ENCODE data around the gene UXS1. TPM values are rescaled to one million over a fixed set of nuclear protein-coding genes. Genes with fewer than 3 reads are reported as not detected.

Gene UXS1
- total RNA-seq, 1 donor from 2014 or later: 49.2 TPM

DNA sequence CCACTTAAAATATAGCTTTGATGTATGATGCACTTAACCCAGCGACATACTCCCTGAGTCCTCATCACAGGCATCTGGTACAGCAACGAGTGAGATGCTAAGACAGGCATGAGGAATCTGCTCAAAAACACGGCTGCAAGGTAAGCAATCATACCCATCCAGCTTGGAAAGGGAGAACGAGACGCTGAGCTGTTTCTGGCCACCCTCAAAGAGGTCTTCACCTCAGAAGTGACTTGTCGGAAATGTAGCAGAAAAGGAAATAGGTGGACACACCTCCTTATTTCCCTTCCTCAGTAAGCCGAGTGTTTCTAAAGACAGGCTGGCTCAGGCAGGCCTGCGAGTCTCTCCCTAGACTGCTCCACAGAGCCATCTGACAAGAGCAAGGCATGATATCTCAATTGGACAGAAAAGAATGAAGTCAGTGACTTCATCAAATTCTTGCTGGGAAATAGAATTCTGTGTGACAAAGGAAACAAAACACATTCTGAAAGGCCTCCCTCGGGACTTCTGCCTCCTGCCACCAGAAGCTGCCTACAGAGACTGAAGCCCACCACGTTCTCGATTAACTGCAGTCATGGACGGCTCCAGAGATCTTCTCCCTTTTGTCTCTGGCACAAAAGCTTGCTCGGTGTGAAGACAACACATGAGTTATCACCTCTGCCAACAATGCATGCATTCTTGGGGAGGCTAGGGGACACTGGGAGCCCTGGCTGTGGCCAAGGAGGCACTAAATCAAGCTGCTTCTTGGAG is 84.3 kb downstream of the UXS1 start:
- TF ChIP-seq, protein P1, sequence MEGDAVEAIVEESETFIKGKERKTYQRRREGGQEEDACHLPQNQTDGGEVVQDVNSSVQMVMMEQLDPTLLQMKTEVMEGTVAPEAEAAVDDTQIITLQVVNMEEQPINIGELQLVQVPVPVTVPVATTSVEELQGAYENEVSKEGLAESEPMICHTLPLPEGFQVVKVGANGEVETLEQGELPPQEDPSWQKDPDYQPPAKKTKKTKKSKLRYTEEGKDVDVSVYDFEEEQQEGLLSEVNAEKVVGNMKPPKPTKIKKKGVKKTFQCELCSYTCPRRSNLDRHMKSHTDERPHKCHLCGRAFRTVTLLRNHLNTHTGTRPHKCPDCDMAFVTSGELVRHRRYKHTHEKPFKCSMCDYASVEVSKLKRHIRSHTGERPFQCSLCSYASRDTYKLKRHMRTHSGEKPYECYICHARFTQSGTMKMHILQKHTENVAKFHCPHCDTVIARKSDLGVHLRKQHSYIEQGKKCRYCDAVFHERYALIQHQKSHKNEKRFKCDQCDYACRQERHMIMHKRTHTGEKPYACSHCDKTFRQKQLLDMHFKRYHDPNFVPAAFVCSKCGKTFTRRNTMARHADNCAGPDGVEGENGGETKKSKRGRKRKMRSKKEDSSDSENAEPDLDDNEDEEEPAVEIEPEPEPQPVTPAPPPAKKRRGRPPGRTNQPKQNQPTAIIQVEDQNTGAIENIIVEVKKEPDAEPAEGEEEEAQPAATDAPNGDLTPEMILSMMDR (IDR thresholded peaks at IDR 0.05; ENCODE audit: insufficient read depth, low read depth, low read length): no peak
- no peak for TF ChIP-seq EZH2 (IDR thresholded peaks at IDR 0.05; ENCODE audit: insufficient read depth, low read length)
- no peak for DNase-seq (ENCODE audit: low read depth)
- Histone ChIP-seq H3K36me3 (ENCODE audit: insufficient read depth, low read length) (no peaks in the 10 kb centered on the region), H3K4me1 (ENCODE audit: insufficient read depth, low read length) (peaks cover 1% of the 10 kb centered on the region), H4K20me1 (ENCODE audit: insufficient read depth, low read length) (peaks cover 7% of the 10 kb centered on the region), H3K9me3 (ENCODE audit: insufficient read depth, low read depth, low read length) (no peaks in the 10 kb centered on the region), H3K27me3 (ENCODE audit: insufficient read depth, low read length) (no peaks in the 10 kb centered on the region), H2AFZ (ENCODE audit: low read depth, low read length) (no peak overlapping the region), H3K9ac (ENCODE audit: low read length) (no peak overlapping the region), H3K4me2 (ENCODE audit: low read length) (no peak overlapping the region), H3K4me3 (ENCODE audit: insufficient read depth, low read depth, low read length) (no peak overlapping the region), H3K27ac (ENCODE audit: low read depth, low read length) (no peak overlapping the region), H3K79me2 (ENCODE audit: insufficient read depth, low read length) (no peaks in the 10 kb centered on the region)
- Mint-ChIP-seq H3K27ac (ENCODE audit: unreplicated experiment) (no peak overlapping the region), H3K9me3 (ENCODE audit: unreplicated experiment) (no peaks in the 10 kb centered on the region), H3K4me3 (ENCODE audit: unreplicated experiment) (no peak overlapping the region), H3K27me3 (ENCODE audit: low read depth, unreplicated experiment) (no peaks in the 10 kb centered on the region), H3K36me3 (ENCODE audit: low read depth, unreplicated experiment) (peaks cover 19% of the 10 kb centered on the region), H3K4me1 (ENCODE audit: low read depth, unreplicated experiment) (peaks cover 8% of the 10 kb centered on the region)
- no peak for FAIRE-seq

DNA sequence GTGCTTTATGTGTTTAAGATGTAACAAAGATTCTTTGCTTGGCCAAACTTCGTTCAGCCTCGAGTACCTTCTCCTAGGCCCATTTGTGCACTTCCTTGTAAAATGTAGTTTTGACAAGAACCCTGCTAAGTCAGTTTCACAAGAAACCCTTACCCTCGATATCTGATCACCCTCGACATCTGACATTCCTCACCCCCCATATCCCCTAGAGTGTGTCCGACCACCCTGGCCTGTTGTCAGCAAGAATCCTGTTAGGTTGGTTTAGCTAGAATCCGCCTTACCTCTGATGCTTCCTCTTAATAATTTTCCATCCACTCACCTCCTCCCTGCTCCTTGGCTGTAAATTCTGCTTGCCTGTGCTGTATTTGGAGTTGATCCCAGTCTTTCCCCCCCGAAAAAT is 85.3 kb downstream of the UXS1 start:
- H3K4me1 Mint-ChIP-seq (ENCODE audit: low read depth, unreplicated experiment): peaks cover 5% of the 10 kb centered on the region
- Histone ChIP-seq H3K4me3 (ENCODE audit: insufficient read depth, low read depth, low read length) (no peak overlapping the region), H3K9ac (ENCODE audit: low read length) (no peak overlapping the region), H3K9me3 (ENCODE audit: insufficient read depth, low read depth, low read length) (no peaks in the 10 kb centered on the region), H2AFZ (ENCODE audit: low read depth, low read length) (no peak overlapping the region), H3K27me3 (ENCODE audit: insufficient read depth, low read length) (no peaks in the 10 kb centered on the region), H3K27ac (ENCODE audit: low read depth, low read length) (no peak overlapping the region), H3K4me1 (ENCODE audit: insufficient read depth, low read length) (no peaks in the 10 kb centered on the region), H3K79me2 (ENCODE audit: insufficient read depth, low read length) (no peaks in the 10 kb centered on the region), H3K4me2 (ENCODE audit: low read length) (no peak overlapping the region), H3K36me3 (ENCODE audit: insufficient read depth, low read length) (no peaks in the 10 kb centered on the region), H4K20me1 (ENCODE audit: insufficient read depth, low read length) (peaks cover 12% of the 10 kb centered on the region)
- TF ChIP-seq, protein P1 (IDR thresholded peaks at IDR 0.05; ENCODE audit: insufficient read depth, low read depth, low read length): no peak
- TF ChIP-seq EZH2 (IDR thresholded peaks at IDR 0.05; ENCODE audit: insufficient read depth, low read length): no peak
- FAIRE-seq: no peak
- H3K9me3 Mint-ChIP-seq (ENCODE audit: unreplicated experiment): no peaks in the 10 kb centered on the region
- peaks cover 18% of the 10 kb centered on the region for H3K36me3 Mint-ChIP-seq (ENCODE audit: low read depth, unreplicated experiment)
- no peak overlapping the region for H3K4me3 Mint-ChIP-seq (ENCODE audit: unreplicated experiment)
- no peaks in the 10 kb centered on the region for H3K27me3 Mint-ChIP-seq (ENCODE audit: low read depth, unreplicated experiment)
- no peak overlapping the region for H3K27ac Mint-ChIP-seq (ENCODE audit: unreplicated experiment)
- no peak for DNase-seq (ENCODE audit: low read depth)

DNA sequence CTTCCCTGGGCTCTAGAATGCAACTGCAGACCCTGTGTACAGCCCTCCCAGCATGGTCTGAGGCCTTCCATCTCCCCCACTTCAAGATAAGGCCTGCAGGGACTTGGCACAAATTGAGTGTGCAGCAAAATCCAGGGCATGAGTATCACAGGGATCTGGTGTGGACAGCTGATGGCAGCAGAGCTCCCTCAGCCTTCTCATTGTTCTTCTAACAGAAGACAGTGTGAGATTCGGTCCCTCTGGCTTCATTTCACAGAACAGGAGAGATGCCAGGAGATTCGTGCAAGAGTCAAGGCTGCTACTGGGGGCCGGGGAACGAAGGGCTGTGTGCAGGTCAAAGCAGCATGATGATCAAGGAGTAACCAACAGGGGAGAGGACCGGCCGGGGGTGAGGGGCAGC is 85.8 kb downstream of the UXS1 start:
- Histone ChIP-seq H4K20me1 (ENCODE audit: insufficient read depth, low read length) (peaks cover 12% of the 10 kb centered on the region), H3K4me2 (ENCODE audit: low read length) (no peak overlapping the region), H3K27me3 (ENCODE audit: insufficient read depth, low read length) (no peaks in the 10 kb centered on the region), H3K36me3 (ENCODE audit: insufficient read depth, low read length) (no peaks in the 10 kb centered on the region), H2AFZ (ENCODE audit: low read depth, low read length) (no peak overlapping the region), H3K4me1 (ENCODE audit: insufficient read depth, low read length) (no peaks in the 10 kb centered on the region), H3K79me2 (ENCODE audit: insufficient read depth, low read length) (no peaks in the 10 kb centered on the region), H3K27ac (ENCODE audit: low read depth, low read length) (no peak overlapping the region), H3K4me3 (ENCODE audit: insufficient read depth, low read depth, low read length) (no peak overlapping the region), H3K9ac (ENCODE audit: low read length) (no peak overlapping the region), H3K9me3 (ENCODE audit: insufficient read depth, low read depth, low read length) (no peaks in the 10 kb centered on the region)
- TF ChIP-seq EZH2 (IDR thresholded peaks at IDR 0.05; ENCODE audit: insufficient read depth, low read length): no peak
- TF ChIP-seq, protein P1 (IDR thresholded peaks at IDR 0.05; ENCODE audit: insufficient read depth, low read depth, low read length): no peak
- no peak overlapping the region for H3K27ac Mint-ChIP-seq (ENCODE audit: unreplicated experiment)
- no peaks in the 10 kb centered on the region for H3K27me3 Mint-ChIP-seq (ENCODE audit: low read depth, unreplicated experiment)
- peaks cover 5% of the 10 kb centered on the region for H3K4me1 Mint-ChIP-seq (ENCODE audit: low read depth, unreplicated experiment)
- no peaks in the 10 kb centered on the region for H3K9me3 Mint-ChIP-seq (ENCODE audit: unreplicated experiment)
- H3K4me3 Mint-ChIP-seq (ENCODE audit: unreplicated experiment): no peak overlapping the region
- DNase-seq (ENCODE audit: low read depth): no peak
- FAIRE-seq: no peak
- peaks cover 18% of the 10 kb centered on the region for H3K36me3 Mint-ChIP-seq (ENCODE audit: low read depth, unreplicated experiment)
